KMS-11 (cell line): ENCODE results near the gene FAM219B.

ENCODE experiments used
- H2AFZ ChIP-seq: fragments of 200-600 bp; sonication (generic); 2 replicates; pipeline ENCODE4 v1.6.1; 2016; ENCODE audit warnings: antibody characterized with exemption, mixed run types, low read depth
- H3K27ac ChIP-seq: fragments of 200-600 bp; sonication (generic); 2 replicates; pipeline ENCODE4 v1.6.1; 2016; ENCODE audit warnings: mild to moderate bottlenecking, mixed run types
- H3K27me3 ChIP-seq: fragments of 200-600 bp; sonication (generic); 2 replicates; pipeline ENCODE4 v1.6.1; 2017; ENCODE audit warnings: mild to moderate bottlenecking, low read depth, mixed run types, moderate library complexity; ENCODE audit not compliant: insufficient read depth
- H3K36me3 ChIP-seq: fragments of 200-600 bp; sonication (generic); 2 replicates; pipeline ENCODE4 v1.6.1; 2017; ENCODE audit warnings: mild to moderate bottlenecking, mixed run types; ENCODE audit not compliant: insufficient read depth
- H3K4me1 ChIP-seq: fragments of 200-600 bp; sonication (generic); 2 replicates; pipeline ENCODE4 v1.6.1; 2016; ENCODE audit warnings: mild to moderate bottlenecking, low read depth, mixed run types; ENCODE audit not compliant: poor library complexity, severe bottlenecking
- H3K4me2 ChIP-seq: fragments of 200-600 bp; sonication (generic); 2 replicates; pipeline ENCODE4 v1.7.0; 2016; ENCODE audit warnings: mild to moderate bottlenecking, mixed run types
- H3K4me3 ChIP-seq: fragments of 200-600 bp; sonication (generic); IDR thresholded peaks from 2 replicates; pipeline ENCODE4 v1.6.1; 2017; ENCODE audit warnings: low read depth, low read length, mixed read lengths; ENCODE audit not compliant: insufficient read depth
- H3K79me2 ChIP-seq: fragments of 200-600 bp; sonication (generic); 2 replicates; pipeline ENCODE4 v1.6.1; 2016; ENCODE audit warnings: low read depth, mixed run types; ENCODE audit not compliant: insufficient read depth
- H3K9ac ChIP-seq: fragments of 200-600 bp; sonication (generic); 2 replicates; pipeline ENCODE4 v1.6.1; 2016; ENCODE audit warnings: mild to moderate bottlenecking, mixed run types
- H4K20me1 ChIP-seq: fragments of 200-600 bp; sonication (generic); 2 replicates; pipeline ENCODE4 v1.6.1; 2016; ENCODE audit warnings: mild to moderate bottlenecking, mixed run types; ENCODE audit not compliant: insufficient read depth
- TF ChIP-seq, protein P1 (sequence below): fragments of 200-600 bp; sonication (generic); conservative IDR thresholded peaks from 2 replicates; pipeline ENCODE4 v1.6.1; 2017; ENCODE audit warnings: low read depth, mild to moderate bottlenecking, antibody characterized with exemption, low read length, moderate library complexity, mixed read lengths

FAM219B gene

GRCh38 chr15:74906450-74907162 lies at the start of gene FAM219B:
Gene FAM219B, minus strand, starts transcription at chr15:74906851. Its CDS starts 51 bp downstream, at chr15:74906800.
- Histone ChIP-seq H3K4me3 (no peak within 1 kb of the TSS), H3K4me1 (peaks cover 16% of the 10 kb centered on the region), H3K79me2 (no peaks in the 10 kb centered on the region; the same call in 1 of the 2 replicates), H3K36me3 (no peaks in the 10 kb centered on the region), H3K4me2 (peak within 1 kb of the TSS; percentile 84), H3K9ac (peak within 1 kb of the TSS; percentile 65), H4K20me1 (no peaks in the 10 kb centered on the region), H2AFZ (peak within 1 kb of the TSS; percentile 97), H3K27ac (peak within 1 kb of the TSS; percentile 35; the same call in 1 of the 2 replicates), H3K27me3 (no peaks in the 10 kb centered on the region)
- TF ChIP-seq, protein P1, sequence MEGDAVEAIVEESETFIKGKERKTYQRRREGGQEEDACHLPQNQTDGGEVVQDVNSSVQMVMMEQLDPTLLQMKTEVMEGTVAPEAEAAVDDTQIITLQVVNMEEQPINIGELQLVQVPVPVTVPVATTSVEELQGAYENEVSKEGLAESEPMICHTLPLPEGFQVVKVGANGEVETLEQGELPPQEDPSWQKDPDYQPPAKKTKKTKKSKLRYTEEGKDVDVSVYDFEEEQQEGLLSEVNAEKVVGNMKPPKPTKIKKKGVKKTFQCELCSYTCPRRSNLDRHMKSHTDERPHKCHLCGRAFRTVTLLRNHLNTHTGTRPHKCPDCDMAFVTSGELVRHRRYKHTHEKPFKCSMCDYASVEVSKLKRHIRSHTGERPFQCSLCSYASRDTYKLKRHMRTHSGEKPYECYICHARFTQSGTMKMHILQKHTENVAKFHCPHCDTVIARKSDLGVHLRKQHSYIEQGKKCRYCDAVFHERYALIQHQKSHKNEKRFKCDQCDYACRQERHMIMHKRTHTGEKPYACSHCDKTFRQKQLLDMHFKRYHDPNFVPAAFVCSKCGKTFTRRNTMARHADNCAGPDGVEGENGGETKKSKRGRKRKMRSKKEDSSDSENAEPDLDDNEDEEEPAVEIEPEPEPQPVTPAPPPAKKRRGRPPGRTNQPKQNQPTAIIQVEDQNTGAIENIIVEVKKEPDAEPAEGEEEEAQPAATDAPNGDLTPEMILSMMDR, result no peak

DNA sequence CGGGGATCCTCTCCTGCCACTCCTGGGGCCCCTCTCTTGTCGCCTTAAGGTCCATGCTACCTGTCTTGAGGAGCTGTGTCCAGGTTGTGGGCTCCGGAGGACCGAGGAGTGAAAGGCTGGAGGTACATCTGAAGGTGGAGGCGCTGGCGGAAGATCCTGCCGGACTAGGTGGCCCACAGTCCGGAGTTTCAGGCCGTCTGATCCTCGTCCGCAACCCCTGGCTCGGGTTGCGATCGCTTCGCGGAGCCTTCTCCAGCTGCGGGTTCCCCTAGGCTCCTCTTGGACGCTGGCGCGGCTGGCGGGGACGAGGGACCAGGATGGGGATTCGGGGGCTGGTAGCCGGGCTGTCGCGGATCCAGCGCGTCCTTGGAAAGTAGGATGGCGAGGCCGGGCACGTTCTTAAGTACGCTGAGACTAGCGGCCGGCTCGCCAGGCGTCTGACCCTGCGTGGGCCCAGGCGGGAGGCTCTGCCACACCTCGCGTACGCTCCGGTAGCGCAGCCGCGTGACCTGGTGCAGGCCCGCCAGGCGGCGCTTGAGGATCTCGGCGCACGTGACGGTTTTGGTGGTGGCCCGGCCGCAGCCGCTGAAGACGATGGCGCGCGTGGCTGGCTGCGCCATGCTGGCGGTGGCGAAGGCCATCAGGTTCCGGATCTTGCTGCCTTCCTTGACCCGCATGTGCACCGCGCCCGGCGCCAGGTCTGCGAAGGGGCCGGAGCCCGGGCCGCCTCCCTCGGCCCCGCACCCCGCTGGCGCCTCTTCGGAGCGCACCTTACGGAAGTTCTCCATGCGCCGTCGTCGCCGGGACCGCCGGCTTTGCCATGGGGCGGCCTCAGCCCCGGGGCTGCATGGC lies 49.4 kb upstream of the FAM219B start:
- Histone ChIP-seq H3K9ac (peak overlapping the region; percentile 92), H4K20me1 (no peaks in the 10 kb centered on the region), H3K27me3 (no peaks in the 10 kb centered on the region), H3K36me3 (no peaks in the 10 kb centered on the region), H3K27ac (peak overlapping the region; percentile 77), H2AFZ (peak overlapping the region; percentile 97), H3K4me3 (no peak overlapping the region), H3K79me2 (peaks cover 13% of the 10 kb centered on the region), H3K4me2 (peak overlapping the region; percentile 85), H3K4me1 (peaks cover 31% of the 10 kb centered on the region)
- TF ChIP-seq, protein P1, result peak; percentile 45; the same call in 1 of the 2 replicates

DNA sequence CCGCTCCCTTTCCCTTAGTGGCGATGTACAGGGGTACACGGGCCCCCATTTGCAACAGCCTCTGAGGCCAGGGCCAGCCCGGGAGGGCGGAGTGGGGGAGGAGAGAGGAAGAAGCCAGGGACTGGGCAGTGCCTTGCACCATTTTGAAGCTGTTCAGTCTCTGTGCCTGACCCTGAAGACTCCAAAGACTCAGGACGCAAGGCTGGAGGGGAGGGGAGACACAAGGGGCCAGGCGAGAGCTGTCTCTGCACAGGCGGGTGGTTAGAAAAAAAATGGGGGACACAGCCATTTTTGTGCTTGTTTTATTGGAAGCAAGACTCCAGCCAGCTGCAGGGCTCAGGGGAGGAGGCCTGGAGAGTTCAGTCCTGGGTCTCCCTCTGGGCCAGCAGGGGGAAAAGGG lies 48.4 kb upstream of the FAM219B start:
- Histone ChIP-seq H3K4me1 (peaks cover 26% of the 10 kb centered on the region), H3K4me3 (no peak overlapping the region), H4K20me1 (no peaks in the 10 kb centered on the region), H3K79me2 (peaks cover 13% of the 10 kb centered on the region), H3K4me2 (peak overlapping the region; percentile 85; the same call in 1 of the 2 replicates), H3K27me3 (no peaks in the 10 kb centered on the region), H3K36me3 (no peaks in the 10 kb centered on the region), H3K27ac (no peak overlapping the region), H2AFZ (no peak overlapping the region), H3K9ac (no peak overlapping the region)
- TF ChIP-seq, protein P1, result no peak

DNA sequence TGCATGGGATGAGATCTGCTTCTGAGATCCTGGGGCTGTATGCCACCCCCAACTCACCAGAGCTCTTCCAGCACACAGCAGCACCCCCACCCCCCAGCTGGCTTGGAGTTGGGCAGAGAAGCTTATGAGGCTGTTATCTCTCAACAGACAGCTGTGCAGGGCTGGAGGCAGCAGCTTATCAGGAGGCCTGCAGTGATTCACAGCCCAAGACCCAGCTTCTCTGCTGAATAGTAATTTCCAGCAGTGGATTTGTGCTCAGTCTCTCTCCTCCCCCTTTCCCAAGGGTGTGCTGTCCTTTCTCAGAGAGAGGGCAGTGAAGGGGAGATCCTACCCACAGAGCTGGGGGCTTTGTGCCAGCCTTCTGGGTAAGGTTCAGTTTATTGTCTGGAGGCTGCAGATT lies 47.9 kb upstream of the FAM219B start:
- TF ChIP-seq, protein P1, result no peak
- H3K4me3 ChIP-seq, result no peak overlapping the region
- no peaks in the 10 kb centered on the region for H3K36me3 ChIP-seq
- peaks cover 13% of the 10 kb centered on the region for H3K79me2 ChIP-seq
- H2AFZ ChIP-seq, result no peak overlapping the region
- peaks cover 26% of the 10 kb centered on the region for H3K4me1 ChIP-seq
- H3K27ac ChIP-seq, result no peak overlapping the region
- no peaks in the 10 kb centered on the region for H3K27me3 ChIP-seq
- no peaks in the 10 kb centered on the region for H4K20me1 ChIP-seq
- peak overlapping the region; percentile 85; the same call in 1 of the 2 replicates for H3K4me2 ChIP-seq
- H3K9ac ChIP-seq, result no peak overlapping the region
